NCI-H345 (cell line): ENCODE data around the gene SELPLG.
"Not testable (repeated sequence)": the region's sequence is repeated elsewhere in the genome, so short reads cannot be mapped to it uniquely, and the experiment has no call there.

Experiments
- DNase-seq: peaks from one replicate; lab custom pipeline; 2025; lab: John Stamatoyannopoulos, UW

SELPLG gene

DNA sequence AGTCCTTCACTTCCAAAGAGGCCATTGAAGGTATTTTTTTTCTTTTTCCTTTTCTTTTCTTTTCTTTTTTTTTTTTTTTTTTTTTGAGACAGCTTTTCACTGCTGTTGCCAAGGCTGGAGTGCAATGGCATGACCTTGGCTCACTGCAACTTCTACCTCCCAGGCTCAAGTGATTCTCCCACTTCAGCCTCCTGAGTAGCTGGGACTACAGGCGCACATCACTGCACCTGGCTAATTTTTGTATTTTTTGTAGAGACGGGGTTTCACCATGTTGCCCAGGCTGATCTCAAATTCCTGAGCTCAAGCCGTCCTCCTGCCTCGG, 14.8 kb downstream of the SELPLG start:
- DNase-seq, result not testable (repeated sequence)

DNA sequence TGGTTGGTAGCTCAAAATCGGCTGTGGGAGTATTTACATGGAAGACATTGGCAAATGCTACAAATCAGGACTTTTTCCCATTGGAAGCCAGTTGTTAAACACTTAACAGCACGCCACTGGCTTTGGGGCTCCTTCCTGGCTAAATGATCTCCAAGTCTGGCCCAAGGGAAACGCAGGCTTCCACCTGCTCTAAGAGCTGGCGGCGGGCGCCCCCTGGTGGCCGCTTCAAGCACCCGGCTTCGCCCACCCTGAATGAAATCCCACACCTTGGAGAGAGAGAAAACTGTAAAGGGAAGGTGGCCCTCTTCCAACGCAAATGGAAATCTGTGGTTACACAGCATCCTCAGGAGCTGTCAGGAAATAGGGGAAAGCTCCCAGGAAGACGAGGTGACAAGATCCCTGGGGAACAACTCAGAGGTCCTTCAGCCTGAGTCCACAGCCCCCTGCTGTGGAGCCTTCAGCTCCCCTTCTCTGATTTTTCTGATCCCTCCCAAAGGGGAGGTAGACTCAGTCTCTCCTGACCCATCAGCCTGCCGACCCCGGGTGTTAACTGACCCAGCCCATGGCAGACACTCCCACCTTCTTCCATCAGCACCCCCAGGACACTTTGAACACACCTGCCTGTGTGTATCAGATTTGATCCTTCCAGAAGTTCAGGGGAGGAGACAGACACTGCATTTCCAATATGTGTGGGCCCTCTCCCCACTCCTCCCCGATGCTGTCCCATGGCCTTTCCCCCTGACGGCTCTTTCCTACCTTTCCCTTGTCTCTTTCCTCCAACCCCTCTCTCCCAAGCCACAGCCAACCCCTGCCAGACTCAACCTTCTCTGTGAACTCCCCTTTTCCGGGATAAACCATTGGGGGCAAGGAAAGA, 15.4 kb downstream of the SELPLG start:
- DNase-seq, result peak; percentile 79

GRCh38 chr12:108616941-108617858, 16.5 kb downstream of the SELPLG start:
- no peak for DNase-seq

GRCh38 chr12:108616359-108616758, 17.3 kb downstream of the SELPLG start:
- DNase-seq, result no peak

DNA sequence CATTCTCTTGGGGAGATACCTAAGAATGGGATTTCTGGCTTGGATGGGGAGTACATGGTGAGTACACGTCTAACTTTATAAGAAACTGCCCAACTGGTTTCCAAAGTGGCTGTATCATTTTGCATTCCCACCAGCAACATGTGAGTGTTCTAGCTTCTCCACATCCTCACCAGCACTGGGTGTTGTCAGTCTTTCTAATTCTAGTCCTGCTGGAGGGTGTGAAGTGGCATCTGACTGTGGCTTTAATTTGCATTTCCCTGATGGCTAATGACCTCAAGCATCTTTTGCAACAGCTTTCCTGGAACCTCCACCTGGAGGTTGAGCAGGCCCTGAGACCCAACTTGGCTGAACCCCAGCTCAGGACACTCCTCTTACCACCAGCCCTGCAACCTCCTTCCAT, 17.8 kb downstream of the SELPLG start:
- DNase-seq, result no peak

- no peak for DNase-seq
Observed at GRCh38 chr12:108614639-108615038, 19.1 kb downstream of the SELPLG start.

GRCh38 chr12:108614041-108614440, 19.7 kb downstream of the SELPLG start:
- DNase-seq, result no peak

- DNase-seq, result no peak
Observed at GRCh38 chr12:108613548-108613947, 20.1 kb downstream of the SELPLG start.

DNA sequence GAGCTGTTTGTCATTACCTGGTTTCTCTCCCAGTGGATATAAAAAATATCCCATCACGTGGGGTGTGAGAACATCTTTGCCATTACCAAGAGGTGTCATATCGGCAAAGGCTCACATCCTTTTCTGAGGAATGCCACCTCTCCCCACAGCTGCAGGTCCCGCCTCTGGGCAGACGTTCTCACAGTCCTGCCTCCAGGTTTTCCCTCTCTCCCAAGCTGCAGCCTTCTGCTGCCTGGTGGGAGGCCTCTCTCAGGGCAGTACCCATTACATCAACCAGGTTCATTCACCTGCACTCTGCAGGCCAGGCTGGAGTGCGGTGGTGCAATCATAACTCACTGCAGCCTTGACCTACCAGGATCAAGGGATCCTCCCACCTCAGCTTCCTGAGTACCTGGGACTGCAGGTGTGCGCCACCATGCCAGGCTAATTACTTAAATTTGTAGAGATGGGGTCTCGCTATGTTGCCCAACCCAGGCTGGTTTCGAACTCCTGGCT, 20.9 kb downstream of the SELPLG start:
- no peak for DNase-seq

DNA sequence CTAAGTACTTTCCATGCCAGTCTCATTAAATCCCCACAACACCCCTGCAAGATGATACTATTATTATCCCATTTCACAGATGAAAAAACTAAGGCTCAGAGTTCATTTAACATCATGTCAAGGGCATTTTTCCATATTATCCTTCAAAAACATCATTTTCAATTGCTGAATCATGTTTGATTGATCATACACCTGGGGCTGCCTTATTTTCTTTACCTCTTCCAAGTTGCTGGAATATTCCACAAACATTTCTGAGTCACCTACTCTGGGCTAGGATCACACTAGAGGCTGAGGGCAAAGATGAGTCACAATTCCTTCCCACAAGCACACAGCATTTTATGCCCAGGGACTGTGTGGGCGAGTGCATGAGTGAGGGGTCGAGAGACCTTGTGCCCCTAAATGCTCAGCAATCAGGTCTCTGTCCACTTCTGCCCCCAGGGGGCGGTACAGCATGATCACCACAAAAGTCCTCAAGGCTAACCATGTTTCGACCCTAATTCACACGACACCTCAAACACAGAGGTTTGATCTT, 21.7 kb downstream of the SELPLG start:
- no peak for DNase-seq

DNA sequence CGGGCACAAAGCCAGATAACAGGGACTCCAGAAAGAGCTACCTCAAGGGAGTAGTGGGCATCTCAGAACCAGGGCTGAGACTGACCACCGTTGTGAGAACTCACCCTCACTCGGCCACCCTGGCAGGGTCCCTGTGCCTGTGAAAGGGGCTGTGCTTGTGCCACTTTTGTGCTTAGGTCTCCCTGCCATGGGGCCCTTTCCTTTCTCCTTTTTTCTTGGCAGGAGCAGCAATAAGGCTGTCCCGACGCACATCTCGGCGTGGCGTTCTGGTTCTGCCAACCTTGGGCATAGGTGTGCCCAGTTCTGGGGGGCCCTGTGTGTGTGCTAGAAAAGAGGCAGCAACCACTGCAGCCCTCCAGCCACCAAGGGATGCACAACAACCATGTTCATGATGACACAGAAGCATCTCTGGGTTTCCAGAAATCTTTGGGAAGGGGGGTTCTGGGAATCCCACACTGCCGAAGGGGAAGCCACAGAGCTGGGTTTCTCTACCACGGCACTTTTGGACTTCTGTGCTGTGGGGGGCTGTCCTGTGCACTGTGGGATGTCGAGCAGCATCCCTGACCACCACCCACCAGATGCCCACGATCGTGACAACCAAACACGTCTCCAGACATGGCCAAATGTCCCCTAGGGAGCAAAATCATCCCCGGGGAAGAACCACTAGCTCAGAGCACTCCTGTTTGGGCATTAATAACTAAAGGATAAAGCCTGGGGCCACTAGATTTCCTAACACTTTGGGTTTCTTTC, 22.7 kb downstream of the SELPLG start:
- DNase-seq, result no peak

- no peak for DNase-seq
Observed at GRCh38 chr12:108610336-108610815, 23.3 kb downstream of the SELPLG start.

GRCh38 chr12:108609537-108610335, 24.0 kb downstream of the SELPLG start:
- no peak for DNase-seq

DNA sequence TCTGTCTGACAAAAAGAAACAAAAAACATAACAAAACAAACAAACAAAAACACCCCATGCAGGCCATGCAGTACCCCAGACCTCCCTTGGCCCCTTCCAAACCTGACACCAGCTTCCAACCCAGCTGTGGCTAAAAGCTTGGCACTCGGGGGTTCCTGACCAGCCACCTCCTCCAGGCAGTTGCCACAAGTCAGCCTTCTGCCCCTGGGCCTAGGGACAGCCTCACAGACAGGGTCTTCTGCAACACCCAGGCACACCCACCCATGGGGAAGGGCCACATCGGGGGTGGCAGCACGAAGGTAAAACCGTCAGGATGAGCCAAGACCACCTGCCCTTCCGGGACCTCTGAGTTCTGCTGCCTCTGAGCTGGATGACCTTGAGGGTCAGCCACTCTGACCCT, 25.1 kb downstream of the SELPLG start:
- no peak for DNase-seq

DNA sequence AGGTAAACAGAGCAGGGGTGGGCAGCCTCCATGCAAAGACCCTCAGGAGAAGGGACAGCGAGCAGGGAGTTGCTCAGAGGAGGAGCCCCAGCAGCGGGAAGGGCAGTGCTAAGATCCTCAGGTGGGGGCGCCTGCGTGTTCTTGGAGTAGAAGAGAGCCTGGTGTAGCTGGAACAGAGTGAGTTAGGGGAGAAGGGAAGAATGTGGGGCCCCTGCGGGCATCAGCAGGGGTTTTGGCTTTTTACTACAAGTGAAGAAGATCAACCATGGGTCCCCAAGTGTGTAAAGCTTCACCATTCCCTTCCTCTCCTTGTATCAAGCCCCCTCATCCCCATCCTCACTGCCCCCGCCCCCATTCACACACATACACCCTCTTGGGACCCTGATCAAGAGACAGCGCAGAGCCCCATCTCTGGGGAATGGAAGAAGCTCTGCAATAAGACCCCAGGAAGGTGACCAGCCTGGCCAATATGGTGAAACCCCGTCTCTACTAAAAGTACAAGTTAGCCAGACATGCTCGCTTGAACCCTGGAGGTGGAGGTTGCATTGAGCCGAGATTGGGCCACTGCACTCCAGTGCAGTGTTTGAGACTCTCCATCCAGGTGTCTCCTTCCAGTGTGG, 25.6 kb downstream of the SELPLG start:
- no peak for DNase-seq

DNA sequence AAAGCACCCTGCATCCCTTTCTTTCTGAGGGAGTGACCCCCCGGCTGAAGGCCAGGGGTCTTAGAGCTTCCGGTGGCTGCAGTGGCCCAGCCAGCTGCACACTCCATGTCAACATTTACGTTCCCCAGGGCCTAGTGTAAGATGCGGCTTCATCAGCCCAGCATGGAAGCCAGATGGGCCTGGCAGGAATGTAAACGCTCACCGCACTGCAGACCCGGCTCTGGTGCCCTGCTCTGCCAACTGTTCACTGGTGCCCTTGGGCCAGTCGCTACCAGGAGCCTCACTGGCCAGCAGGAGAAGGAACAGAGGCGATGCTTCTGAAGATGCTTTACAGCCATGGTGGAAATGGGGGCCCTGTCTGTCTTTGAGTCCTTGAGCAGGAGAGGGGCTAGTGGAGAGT, 27.2 kb downstream of the SELPLG start:
- no peak for DNase-seq

GRCh38 chr12:108605690-108606406, 27.8 kb downstream of the SELPLG start:
- DNase-seq, result no peak

GRCh38 chr12:108605000-108605689, 28.5 kb downstream of the SELPLG start:
- DNase-seq, result no peak
